SJSA1 (cell line): Measurements from ENCODE around the gene ROR1. TPM values are rescaled to one million over a fixed set of nuclear protein-coding genes. Genes with fewer than 3 reads are reported as not detected.

Experiments used
- DNase-seq, 2 experiments: peaks; one replicate each; pipeline ENCODE4 v3.0.0-alpha.2; 2015 to 2020; ENCODE audit warnings: low spot score in 2 of 2, low read depth in 1 of 2
- H3K27ac ChIP-seq: fragments of 250-450 bp; sonication (Bioruptor Pico); 2 replicates; pipeline ENCODE4 v1.5.1; 2020; ENCODE audit warnings: mild to moderate bottlenecking, moderate library complexity
- H3K27me3 ChIP-seq: fragments of 250-450 bp; sonication (Bioruptor Pico); replicated peaks from 2 replicates; pipeline ENCODE4 v1.5.1; 2020; ENCODE audit warnings: mild to moderate bottlenecking, moderate library complexity
- H3K36me3 ChIP-seq: fragments of 250-450 bp; sonication (Bioruptor Pico); 2 replicates; pipeline ENCODE4 v1.5.1; 2020; ENCODE audit warnings: mild to moderate bottlenecking
- H3K4me1 ChIP-seq: fragments of 250-450 bp; sonication (Bioruptor Pico); replicated peaks from 2 replicates; pipeline ENCODE4 v1.6.1; 2021; ENCODE audit warnings: mild to moderate bottlenecking
- H3K4me3 ChIP-seq: fragments of 250-450 bp; sonication (Bioruptor Pico); 2 replicates; pipeline ENCODE4 v1.5.1; 2020; ENCODE audit warnings: mild to moderate bottlenecking
- H3K9me3 ChIP-seq: fragments of 250-450 bp; sonication (Bioruptor Pico); replicated peaks from 2 replicates; pipeline ENCODE4 v1.5.1; 2020; ENCODE audit warnings: mild to moderate bottlenecking
- total RNA-seq: library from RNA; depleted of rRNA; stranded (reverse); fragments of >200 nt; shearing (Covaris generic); gene quantifications from 2 replicates; pipeline ENCODE4 v1.2.3, GENCODE V29; 2014

ROR1 gene
- total RNA-seq, 1 experiment from 2014 or later, result 19.7 TPM

DNA sequence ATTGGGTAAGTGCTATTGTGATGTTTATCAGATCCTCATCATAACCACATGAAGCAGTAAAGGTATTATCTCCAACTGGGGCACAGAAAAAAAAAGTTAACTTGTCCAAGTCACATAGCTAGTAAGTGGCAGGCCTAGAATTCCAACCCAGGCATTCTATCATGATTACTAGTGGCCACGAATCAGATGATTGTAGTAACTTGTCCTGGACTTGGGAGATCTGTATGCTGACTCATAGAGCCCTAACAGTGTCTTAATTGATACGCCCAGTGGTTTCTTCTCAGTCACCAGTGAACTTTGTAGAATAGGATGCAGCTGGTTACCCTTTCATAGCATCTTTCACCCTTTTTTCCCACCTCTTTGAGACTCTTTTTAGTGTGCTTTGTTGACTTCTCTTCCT lies 338.5 kb downstream of the ROR1 start:
- no peak for DNase-seq
- H3K9me3 ChIP-seq, result no peaks in the 10 kb centered on the region
- H3K36me3 ChIP-seq, result no peaks in the 10 kb centered on the region
- no peaks in the 10 kb centered on the region for H3K27me3 ChIP-seq
- H3K4me3 ChIP-seq, result no peak overlapping the region
- H3K4me1 ChIP-seq, result no peaks in the 10 kb centered on the region; the same call in 1 of the 2 replicates
- no peak overlapping the region for H3K27ac ChIP-seq

DNA sequence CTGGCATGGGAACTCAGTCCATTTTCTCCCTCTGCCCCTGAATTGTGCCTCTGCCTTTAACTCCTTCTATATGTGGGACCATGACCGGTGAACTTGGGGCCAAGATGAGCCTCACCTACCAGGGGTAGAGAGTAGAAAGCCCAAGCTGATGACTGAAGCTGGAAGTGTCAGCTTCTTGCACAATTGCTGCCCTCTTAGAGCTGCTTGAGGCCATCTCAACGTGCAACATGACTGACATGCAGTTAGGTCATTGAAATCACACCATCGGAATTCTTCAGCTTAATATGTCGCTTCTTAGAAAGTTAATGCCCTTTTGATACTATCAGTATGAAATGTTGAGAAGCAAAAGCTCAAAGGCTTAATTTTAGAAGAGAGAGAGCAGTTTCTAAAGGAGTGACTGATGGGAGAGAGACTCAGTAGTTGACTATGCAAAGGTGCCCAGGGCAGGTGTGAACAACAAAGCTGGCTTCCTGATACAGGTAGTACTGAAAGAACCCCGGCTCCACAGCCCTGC lies 340.3 kb downstream of the ROR1 start:
- Histone ChIP-seq H3K4me3 (no peak overlapping the region), H3K36me3 (no peaks in the 10 kb centered on the region), H3K4me1 (no peaks in the 10 kb centered on the region; the same call in 1 of the 2 replicates), H3K27me3 (no peaks in the 10 kb centered on the region), H3K27ac (no peak overlapping the region), H3K9me3 (no peaks in the 10 kb centered on the region)
- no peak for DNase-seq

- no peak overlapping the region for H3K27ac ChIP-seq
- no peak overlapping the region for H3K4me3 ChIP-seq
- DNase-seq, result no peak
- 0 out of 2 replicates have a peak, but pooled peaks cover 3% of the 10 kb centered on the region for H3K9me3 ChIP-seq
- no peaks in the 10 kb centered on the region; the same call in 1 of the 2 replicates for H3K4me1 ChIP-seq
- H3K36me3 ChIP-seq, result no peaks in the 10 kb centered on the region
- H3K27me3 ChIP-seq, result no peaks in the 10 kb centered on the region
These were observed 342.7 kb downstream of the ROR1 start for GRCh38 chr1:64116537-64116936.

DNA sequence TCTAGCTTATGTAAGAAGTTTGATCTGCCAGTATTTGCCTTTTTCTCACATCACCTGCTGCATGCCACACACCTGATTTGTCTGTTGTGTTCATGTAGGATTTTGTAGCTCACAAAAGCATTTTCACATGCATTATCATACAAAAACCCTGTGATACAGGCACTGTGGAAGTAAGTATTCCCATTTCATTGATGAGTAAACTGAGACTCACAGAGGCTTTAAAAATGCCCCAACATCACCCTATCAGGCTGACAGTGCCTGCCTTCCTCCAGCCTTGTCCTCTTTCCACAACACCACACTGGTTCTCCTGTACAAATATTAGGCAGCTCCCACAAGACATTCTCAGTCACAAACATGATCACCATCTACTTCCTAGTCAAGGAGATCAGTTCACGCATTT lies 343.7 kb downstream of the ROR1 start:
- Histone ChIP-seq H3K9me3 (0 out of 2 replicates have a peak, but pooled peaks cover 3% of the 10 kb centered on the region), H3K27ac (no peak overlapping the region), H3K36me3 (no peaks in the 10 kb centered on the region), H3K4me3 (no peak overlapping the region), H3K27me3 (no peaks in the 10 kb centered on the region), H3K4me1 (no peaks in the 10 kb centered on the region)
- DNase-seq, result no peak

DNA sequence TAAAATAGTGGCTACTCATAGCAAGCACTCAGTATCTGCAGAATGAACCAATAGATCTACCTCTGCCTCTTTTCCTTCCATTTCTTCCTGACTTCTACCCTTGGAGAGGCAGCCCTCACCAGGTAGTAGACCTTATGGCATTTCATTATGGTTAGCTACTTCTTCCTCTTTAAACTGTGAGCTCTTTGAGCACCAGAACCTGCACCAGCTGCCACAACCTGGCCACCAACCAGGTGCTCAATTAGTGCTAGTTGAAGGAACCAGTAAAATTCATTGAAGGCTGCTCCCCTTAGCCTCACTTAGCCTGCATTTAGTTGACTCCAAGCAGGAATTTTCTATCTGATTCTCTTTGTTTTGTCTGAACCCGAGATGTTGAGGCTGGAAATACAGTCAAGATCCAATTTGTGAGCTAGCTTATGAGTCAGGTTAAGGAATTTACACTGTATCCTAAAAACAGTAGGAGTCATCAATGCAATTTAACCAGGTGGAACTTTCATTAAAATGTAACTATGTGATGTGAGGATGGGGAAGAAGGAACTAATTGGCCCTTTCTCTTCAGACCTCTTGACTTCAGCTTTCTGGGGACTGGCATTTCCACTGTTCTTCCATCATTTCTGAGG lies 348.1 kb downstream of the ROR1 start:
- Histone ChIP-seq H3K4me1 (no peaks in the 10 kb centered on the region), H3K27me3 (no peaks in the 10 kb centered on the region), H3K4me3 (no peak overlapping the region), H3K9me3 (0 out of 2 replicates have a peak, but pooled peaks cover 3% of the 10 kb centered on the region), H3K36me3 (no peaks in the 10 kb centered on the region), H3K27ac (no peak overlapping the region)
- no peak for DNase-seq

- Histone ChIP-seq H3K27me3 (no peaks in the 10 kb centered on the region), H3K9me3 (0 out of 2 replicates have a peak, but pooled peaks cover 3% of the 10 kb centered on the region), H3K27ac (no peak overlapping the region), H3K4me3 (no peak overlapping the region), H3K4me1 (no peaks in the 10 kb centered on the region), H3K36me3 (no peaks in the 10 kb centered on the region)
- DNase-seq, result no peak
These were observed 348.8 kb downstream of the ROR1 start for GRCh38 chr1:64122588-64122987.

DNA sequence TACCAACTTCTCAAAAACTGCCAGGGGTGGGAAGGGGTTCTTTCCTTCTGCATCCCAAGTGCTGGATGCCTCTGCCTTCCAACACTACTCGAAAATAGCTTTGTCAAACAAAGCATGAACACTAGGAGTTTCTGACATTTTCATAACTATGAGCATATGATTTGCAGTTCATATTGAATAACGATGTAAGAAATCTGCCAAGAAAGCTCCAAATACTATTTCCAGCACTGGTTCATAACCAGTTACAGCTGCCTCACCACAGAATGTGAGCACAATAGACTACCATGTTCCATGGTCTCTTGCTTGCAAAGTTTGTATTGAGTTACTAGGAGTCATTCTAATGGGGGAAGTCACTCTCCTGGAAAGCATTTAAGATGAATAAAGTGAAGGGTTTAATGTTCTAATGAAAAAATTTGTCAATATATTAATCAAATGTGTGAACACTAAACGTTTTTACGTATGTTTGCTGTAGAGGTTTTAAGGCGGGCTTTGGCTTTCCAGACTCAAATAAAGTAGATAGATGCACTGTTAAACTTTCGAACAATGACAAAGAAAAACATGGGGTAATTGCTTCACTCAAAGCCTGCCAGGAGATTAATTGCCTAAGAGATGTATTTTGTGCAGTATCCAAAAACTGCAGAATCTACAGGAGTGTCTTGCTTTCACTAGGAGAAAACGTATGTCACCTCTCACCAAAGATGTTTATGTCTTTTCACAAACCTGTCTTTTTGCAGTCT lies 351.1 kb downstream of the ROR1 start:
- H3K36me3 ChIP-seq, result no peaks in the 10 kb centered on the region
- H3K9me3 ChIP-seq, result 0 out of 2 replicates have a peak, but pooled peaks cover 3% of the 10 kb centered on the region
- no peak for DNase-seq
- no peak overlapping the region for H3K27ac ChIP-seq
- no peaks in the 10 kb centered on the region for H3K4me1 ChIP-seq
- no peak overlapping the region for H3K4me3 ChIP-seq
- H3K27me3 ChIP-seq, result no peaks in the 10 kb centered on the region

DNA sequence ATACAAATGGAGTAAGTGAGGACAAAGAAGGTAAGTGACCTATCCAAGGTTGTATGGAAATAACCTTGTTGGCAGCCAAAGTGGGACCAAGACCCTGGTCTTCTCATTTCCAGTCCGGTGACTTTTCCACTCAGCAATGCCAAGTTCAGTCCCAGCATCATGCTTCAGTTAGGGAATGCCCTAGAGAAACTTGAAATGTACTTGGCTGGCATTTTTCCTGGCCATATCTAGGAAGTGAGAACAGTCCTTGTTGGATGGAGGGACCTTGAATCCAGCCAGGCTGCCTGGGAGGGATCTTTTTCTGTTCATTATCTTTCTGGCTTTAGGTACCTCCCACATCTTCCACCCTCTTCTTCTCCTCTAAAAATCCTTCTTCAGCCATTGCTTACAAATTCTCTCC lies 352.8 kb downstream of the ROR1 start:
- Histone ChIP-seq H3K27ac (no peak overlapping the region), H3K4me3 (no peak overlapping the region), H3K27me3 (no peaks in the 10 kb centered on the region), H3K36me3 (no peaks in the 10 kb centered on the region), H3K9me3 (no peaks in the 10 kb centered on the region), H3K4me1 (no peaks in the 10 kb centered on the region)
- no peak for DNase-seq

DNA sequence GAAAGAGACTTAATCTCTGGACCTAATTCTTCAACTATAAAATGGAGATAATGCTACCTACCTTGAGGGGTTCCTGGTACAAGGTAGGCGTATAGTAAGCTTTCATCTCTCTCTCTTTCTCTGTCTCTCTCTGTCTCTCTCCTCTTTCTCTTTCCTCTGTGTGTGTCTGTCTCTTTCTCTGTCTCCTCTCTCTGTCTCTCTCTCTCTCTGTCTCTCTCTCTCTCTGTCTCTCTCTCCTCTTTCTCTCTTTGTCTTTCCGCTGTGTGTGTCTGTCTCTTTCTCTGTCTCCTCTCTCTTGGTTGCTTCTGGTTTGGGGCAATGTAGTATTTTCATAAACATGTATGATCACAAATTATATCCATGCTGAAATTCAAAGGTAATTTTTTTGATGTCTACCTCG lies 353.5 kb downstream of the ROR1 start:
- Histone ChIP-seq H3K36me3 (no peaks in the 10 kb centered on the region), H3K9me3 (no peaks in the 10 kb centered on the region), H3K27me3 (no peaks in the 10 kb centered on the region), H3K4me3 (no peak overlapping the region), H3K4me1 (no peaks in the 10 kb centered on the region), H3K27ac (no peak overlapping the region)
- DNase-seq, result no peak

- H3K27ac ChIP-seq, result no peak overlapping the region
- H3K27me3 ChIP-seq, result no peaks in the 10 kb centered on the region
- no peaks in the 10 kb centered on the region for H3K9me3 ChIP-seq
- no peak overlapping the region for H3K4me3 ChIP-seq
- peaks cover 11% of the 10 kb centered on the region for H3K4me1 ChIP-seq
- DNase-seq, result no peak
- H3K36me3 ChIP-seq, result no peaks in the 10 kb centered on the region
These were observed 355.9 kb downstream of the ROR1 start for GRCh38 chr1:64129701-64130100.

GRCh38 chr1:64131155-64131554 lies 357.3 kb downstream of the ROR1 start:
- no peaks in the 10 kb centered on the region for H3K27me3 ChIP-seq
- no peak for DNase-seq
- H3K36me3 ChIP-seq, result no peaks in the 10 kb centered on the region
- no peak overlapping the region for H3K27ac ChIP-seq
- peaks cover 11% of the 10 kb centered on the region for H3K4me1 ChIP-seq
- no peaks in the 10 kb centered on the region for H3K9me3 ChIP-seq
- H3K4me3 ChIP-seq, result no peak overlapping the region

- Histone ChIP-seq H3K27me3 (no peaks in the 10 kb centered on the region), H3K36me3 (no peaks in the 10 kb centered on the region), H3K27ac (peak overlapping the region; percentile 5; the same call in 1 of the 2 replicates), H3K4me1 (peaks cover 24% of the 10 kb centered on the region), H3K4me3 (no peak overlapping the region), H3K9me3 (no peaks in the 10 kb centered on the region)
- DNase-seq, result peak; percentile 55 to 80
These were observed 359.2 kb downstream of the ROR1 start for GRCh38 chr1:64133036-64133435.

DNA sequence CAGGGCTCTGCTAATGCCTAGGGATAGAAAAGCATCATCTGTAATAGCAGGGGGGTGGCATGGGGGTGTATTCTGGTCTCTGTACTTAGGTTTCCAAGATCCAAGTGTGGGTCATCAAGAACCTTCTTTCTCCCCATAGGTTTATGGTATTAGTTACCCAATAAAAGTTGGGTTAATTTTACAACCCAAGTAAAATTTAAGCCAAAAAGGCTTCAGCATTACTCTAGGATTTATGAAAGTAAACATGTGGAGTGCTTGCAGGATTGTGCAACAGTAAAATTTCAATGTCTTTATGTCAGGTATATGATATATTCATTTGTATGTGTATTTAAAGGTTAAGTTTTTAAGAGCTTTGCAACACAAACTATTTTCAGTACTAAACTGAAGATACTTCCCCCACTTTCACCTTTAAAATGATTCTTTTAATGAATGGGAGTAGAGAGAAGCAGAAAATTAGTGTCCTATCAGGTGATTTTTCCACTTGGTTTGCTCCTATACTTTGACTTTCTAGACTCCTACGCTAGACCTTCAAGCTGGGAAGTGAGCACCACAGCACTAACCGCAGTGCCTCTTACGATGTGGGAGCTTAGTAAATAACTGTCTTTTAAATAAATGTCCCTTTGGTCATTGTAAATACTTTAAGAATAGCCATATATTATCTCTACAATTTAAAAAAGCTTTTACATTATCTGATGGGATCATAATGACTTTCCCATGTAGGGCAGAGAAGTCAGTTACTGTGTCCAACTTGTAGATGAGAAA lies 361.8 kb downstream of the ROR1 start:
- H3K27ac ChIP-seq, result no peak overlapping the region
- no peak for DNase-seq

More for the DNA sequence above, 361.8 kb downstream of the ROR1 start:
- Histone ChIP-seq H3K4me1 (peaks cover 32% of the 10 kb centered on the region), H3K27me3 (no peaks in the 10 kb centered on the region), H3K4me3 (no peak overlapping the region), H3K36me3 (no peaks in the 10 kb centered on the region; the same call in 1 of the 2 replicates), H3K9me3 (no peaks in the 10 kb centered on the region; the same call in 1 of the 2 replicates)
